DLD1 (cell line): ENCODE data around the gene CCR2.
"Not testable (repeated sequence)": the region's sequence is repeated elsewhere in the genome, so short reads cannot be mapped to it uniquely, and the experiment has no call there.

Experiments used
- in situ Hi-C: cut with HindIII; loops from 2 replicates; pipeline ENCODE4 v1.10.0; 2017; ENCODE audit warnings: low sequenced_read_pairs

CCR2 gene

DNA sequence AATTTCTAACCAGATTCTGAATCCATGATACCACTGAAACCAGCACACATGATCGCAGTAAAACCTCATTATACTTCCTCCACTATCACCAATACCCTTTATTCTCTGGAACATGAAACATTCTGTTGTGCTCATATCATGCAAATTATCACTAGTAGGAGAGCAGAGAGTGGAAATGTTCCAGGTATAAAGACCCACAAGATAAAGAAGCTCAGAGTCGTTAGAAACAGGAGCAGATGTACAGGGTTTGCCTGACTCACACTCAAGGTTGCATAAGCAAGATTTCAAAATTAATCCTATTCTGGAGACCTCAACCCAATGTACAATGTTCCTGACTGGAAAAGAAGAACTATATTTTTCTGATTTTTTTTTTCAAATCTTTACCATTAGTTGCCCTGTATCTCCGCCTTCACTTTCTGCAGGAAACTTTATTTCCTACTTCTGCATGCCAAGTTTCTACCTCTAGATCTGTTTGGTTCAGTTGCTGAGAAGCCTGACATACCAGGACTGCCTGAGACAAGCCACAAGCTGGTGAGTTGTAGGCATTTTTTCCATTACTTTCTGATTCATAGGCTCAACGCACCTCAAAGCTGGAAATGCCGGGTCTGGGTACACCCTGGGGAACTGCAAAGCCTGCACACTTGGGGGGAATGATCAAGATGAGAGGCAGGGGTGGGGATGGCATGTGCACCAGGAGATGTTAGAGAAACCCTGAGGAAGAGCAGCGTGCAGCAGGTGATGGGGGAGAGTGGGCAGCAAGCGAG, at the start of gene CCR2:
Gene CCR2 (plus strand): TSS at position 465 of the 764 bp plus-strand sequence. CDS start 3,417 bp downstream, outside the sequence.
- in situ Hi-C loops, result loop anchor here (25.0 kb wide), 1 partner anchor 267 kb away; no protein-coding TSS in a partner anchor

DNA sequence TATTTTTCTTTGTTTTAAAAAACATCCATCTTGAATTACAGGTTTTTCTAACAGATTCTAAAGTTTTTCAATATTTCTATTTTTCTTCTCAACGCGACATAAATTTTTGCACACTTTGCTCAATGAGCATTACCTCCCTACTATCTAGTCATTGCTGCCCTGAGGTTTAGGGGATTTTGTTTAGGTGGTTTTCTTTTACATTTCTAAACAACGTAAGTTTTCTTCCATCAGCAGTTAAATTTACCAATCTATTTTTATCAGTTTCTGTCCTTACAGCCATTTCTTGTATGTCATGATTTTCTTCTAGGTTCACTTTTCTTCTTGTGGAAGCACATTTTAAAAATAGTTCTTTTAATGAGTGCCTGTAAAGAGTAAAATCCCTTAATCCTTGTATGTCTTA, 49.2 kb upstream of the CCR2 start:
- in situ Hi-C loops, result no loop called here

DNA sequence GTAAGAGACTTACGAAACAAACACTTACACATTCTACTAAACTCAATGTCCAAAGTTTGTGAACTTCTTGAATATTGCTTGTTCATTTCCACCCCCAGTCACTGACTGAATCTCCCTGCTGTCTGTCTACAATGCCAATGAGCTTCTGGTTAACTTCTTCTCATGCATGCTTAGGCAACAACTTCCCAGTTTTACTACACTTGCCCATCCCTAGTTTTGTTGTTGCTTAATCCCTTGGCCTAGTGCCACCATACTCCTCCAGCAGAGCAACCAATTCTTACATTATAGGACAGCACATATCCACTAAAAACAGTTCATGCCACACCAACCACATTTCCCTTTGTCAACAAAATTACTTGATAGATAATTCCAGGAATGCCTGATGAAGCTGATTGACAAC, 40.9 kb upstream of the CCR2 start:
- in situ Hi-C loops, result no loop called here

DNA sequence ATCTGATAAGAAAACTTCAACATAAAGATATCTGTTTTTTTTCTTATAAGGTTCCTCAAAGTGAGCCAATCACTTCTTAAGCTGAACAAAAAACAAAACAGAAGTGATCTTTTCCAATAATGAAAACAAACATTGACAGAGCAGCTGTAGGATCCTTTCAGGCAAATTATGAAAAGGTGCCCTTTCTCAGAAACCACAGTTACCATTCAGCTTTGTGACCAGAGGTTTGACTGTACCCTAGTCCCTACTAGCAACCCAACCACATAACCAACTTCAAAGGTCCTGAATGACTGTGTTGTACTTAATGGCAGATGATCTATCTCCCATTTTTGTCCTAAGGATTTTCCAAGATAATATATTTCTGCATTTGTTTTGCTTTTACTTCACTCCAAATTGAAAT, 39.4 kb upstream of the CCR2 start:
- in situ Hi-C loops, result no loop called here

DNA sequence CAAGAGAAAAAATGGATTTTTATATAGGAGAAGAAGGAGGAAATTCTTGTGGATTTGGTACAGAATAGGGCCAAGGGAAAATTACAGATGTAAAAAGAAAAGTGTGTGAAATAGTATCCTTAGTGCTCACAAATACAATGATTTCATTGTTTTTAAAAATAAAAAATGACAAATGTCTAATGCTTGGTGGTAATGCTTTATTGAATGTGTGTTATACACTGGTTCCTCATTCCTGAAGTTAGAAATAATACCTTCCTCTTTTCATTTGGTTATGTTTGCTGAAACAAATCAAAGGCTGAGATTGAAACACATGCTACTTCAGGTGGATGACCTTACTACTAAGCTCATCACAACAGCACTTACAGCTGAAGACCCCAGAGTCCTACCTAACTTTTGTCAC, 37.7 kb upstream of the CCR2 start:
- in situ Hi-C loops, result no loop called here

- in situ Hi-C loops, result no loop called here
Observed at GRCh38 chr3:46318207-46318927, 35.5 kb upstream of the CCR2 start.

DNA sequence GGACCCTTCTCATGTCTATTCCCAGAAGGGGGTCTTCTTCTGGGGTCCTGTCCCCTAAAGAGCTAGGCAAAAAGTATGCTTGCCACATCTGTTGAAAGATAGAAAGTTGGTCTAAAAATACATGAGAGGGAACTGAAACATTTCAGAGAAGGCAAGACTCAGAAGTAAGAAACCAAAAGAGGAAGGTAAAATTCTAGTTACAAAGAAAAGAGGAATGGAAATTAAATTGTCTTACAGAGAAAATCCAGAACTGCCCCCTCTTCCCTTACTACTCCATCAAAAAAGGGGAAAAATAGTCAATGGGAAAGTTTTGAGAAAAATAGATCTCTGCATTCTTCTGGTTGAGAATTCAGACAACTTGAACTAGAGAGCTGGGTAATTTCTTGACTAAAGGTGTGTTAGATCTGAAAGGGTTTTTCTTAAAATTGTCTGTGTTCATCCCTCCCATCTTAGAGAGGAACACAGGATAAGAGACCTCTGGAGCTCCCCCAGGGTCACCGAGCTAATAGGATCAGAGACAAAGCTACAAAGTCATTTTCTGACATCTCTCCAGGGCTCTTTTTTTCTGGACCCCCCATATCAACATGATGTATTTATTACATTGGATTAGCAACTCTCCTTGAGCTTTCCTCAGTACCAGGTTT, 32.3 kb upstream of the CCR2 start:
- in situ Hi-C loops, result no loop called here

DNA sequence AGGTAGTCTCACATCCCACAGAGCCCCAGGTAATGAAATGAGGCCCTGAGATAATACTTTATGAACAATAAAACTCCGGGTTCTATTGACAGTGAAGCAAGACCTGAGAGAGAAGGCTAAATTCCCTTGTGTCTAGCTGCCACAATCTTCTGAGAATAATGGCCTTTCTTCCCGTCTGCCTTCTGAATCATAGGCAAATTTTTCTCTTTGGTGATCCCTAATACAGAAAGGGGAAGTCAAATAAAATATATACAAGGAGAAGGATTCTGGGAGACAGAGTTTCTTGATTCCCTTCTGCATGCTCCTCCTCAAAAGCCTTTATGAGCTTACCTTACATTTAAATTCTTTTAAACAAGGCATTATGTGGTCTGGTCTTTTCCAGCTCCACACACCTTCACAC, 29.9 kb upstream of the CCR2 start:
- in situ Hi-C loops, result no loop called here

DNA sequence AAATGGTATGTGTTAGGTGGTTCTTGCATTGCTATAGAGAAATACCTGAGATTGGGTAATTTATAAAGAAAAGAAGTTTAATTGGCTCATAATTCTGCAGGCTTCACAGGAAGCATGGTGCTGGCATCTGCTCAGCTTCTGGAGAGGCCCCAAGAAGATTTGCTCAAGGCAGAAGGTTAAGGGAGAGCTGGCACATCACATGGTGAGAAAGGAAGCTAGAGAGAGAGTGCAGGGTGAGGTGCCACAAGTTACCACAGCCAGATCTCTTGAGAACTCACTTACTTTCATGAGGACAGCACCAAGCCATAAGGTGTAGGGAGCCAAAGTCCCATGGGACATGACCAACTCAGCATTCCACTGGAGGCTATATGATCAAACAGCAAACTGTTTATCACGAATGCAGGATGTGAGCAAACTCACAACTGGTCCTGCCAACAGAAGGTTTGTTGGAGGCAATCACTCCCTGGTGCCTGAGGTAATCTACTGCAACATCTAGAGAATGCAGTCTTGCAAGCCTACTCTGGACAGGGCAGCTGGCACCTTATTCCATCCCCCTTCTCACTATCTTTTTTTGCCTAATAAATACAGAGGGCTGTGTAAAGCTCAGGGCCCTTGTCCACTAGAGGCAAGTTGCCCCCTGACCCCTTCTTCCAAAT, 28.1 kb upstream of the CCR2 start:
- in situ Hi-C loops, result no loop called here

DNA sequence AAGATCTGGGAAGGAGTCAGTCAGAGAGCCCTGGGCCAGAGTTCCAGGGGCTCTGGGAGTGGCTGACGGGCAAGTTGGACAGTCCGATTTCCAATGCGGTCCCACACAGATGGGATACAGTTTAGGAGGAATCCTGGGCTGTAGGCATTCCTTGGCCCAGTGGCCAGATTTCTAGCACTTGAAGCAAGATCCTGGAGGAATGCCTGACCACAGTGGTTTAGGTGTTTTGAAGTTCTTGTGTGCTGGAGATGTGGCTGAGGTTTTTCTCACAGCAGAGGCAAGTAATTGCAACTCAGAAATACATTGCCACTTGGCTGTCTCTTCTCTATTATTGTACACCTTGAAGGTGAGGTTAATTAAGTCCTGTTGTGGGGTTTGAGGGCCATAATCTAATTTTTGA, 23.2 kb upstream of the CCR2 start:
- in situ Hi-C loops, result not testable (repeated sequence)

- in situ Hi-C loops, result no loop called here
Observed at GRCh38 chr3:46334741-46335478, 19.0 kb upstream of the CCR2 start.

- in situ Hi-C loops, result no loop called here
Observed at GRCh38 chr3:46335541-46335940, 18.4 kb upstream of the CCR2 start.

- in situ Hi-C loops, result no loop called here
Observed at GRCh38 chr3:46337911-46338310, 16.0 kb upstream of the CCR2 start.

- in situ Hi-C loops, result no loop called here
Observed at GRCh38 chr3:46338840-46339239, 15.1 kb upstream of the CCR2 start.

DNA sequence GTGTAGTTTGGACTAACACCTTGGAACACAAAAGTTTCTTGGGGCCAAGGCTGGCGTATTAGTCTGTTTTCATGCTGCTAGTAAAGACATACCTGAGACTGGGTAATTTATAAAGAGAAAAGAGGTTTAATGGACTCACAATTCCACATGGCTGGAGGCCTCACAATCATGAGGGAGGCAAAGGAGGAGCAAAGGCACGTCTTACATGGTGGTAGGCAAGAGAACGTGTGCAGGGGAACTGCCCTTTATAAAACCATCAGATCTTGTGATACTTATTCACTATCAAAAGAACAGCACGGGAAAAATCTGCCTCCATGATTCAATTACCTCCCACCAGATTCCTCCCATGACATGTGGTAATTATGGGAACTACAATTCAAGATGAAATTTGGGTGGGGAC, 9.4 kb upstream of the CCR2 start:
- in situ Hi-C loops, result no loop called here

DNA sequence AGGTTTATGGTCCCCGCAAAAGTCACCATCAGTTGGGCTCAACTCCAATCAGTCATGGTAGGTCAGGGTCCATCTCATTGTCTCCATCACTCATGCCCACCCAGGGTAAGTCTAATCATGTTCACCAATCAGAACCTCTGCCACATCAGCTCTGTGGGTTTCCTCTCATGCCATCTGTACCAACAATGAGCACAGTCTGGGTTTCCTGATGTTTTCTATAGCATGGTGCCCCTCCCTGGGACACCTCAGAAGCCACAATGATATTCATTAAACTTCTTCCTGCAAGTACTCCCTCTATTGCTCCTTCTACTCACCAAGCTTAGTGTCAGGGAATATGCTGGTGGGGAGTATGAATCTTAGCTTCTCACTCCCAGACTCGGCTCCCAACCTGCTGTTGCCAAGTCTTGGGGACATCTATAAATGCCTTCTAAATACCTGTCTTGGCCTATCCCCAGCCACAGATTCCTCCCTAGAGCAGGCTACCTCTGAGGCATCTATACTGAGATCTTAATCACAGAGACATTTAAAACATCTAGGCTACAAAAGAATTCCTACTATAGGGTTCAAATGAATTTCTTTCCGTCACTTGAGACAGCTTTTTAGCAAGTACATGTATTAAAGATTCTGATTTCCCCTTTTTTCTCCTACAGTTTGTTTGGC, 5.0 kb upstream of the CCR2 start:
- in situ Hi-C loops, result no loop called here

DNA sequence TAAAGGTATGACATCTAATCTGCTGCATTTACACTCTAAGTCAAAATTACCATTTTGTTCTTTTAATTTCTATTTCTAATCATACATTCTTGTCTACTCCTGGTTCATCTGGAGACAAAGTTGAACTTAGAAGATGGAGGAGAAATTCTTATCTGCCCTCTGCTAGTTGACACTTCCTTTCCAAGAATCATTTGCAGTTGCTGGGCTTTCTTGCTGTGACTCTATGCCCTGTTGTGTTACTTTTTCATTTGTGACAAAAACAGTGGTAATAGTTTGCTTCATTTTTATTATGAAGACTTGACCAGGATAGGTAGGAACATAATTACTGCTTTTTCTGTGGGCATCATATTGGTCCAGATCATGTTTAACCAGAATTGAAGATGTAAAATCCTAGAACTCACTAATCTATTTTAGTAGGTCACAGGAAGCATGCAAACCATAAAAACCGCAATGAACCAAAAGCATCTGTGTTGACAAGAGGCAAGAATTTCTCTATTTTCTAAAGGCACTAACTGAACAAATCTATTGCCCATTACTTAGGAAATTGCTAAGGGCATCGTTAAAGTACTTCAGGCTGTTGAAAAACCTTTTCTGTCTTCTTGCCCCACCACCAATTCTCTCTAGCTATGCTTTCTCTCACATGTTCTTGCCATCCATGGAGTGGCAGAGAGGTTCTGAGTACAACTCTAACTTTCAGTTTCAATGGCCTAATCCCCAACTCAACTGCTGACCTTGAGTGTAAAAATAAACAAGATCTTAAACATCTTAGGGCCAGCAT, 4.2 kb upstream of the CCR2 start:
- in situ Hi-C loops, result loop anchor here (25.0 kb wide), 1 partner anchor 262 kb away; no protein-coding TSS in a partner anchor

- in situ Hi-C loops, result loop anchor here (25.0 kb wide), 1 partner anchor 263 kb away; no protein-coding TSS in a partner anchor
Observed at GRCh38 chr3:46350262-46350565, 3.7 kb upstream of the CCR2 start.

GRCh38 chr3:46351646-46352045, 2.3 kb upstream of the CCR2 start:
- in situ Hi-C loops, result loop anchor here (25.0 kb wide), 1 partner anchor 264 kb away; no protein-coding TSS in a partner anchor
